GM12878 (cell line): ENCODE measurements around the gene PRRT1B. TPM values are rescaled to one million over a fixed set of nuclear protein-coding genes. Genes with fewer than 3 reads are reported as not detected.

Experiments used
- ATAC-seq: fragments of 200-7000 bp; cut with Tn5 transposase; 3 replicates; pipeline ENCODE4 v1.9.1; 2020; ENCODE audit warnings: mild to moderate bottlenecking, moderate library complexity
- BruUV-seq: library from RNA; stranded (reverse); fragments of 400-500 nt; replicated peaks from 2 replicates; lab custom pipeline; 2021; lab: Mats Ljungman, UMichigan
- CTCF ChIA-PET: fragments of 300-600 bp; sonication (Branson Sonifier 250); formaldehyde crosslinking; extraction: SDS; loops from one replicate; lab custom pipeline; 2021; ENCODE audit warnings: inconsistent platforms; lab: Yijun Ruan, JAX
- POLR2A ChIA-PET: fragments of 350-600 bp; formaldehyde crosslinking; extraction: SDS; loops from one replicate; lab custom pipeline; 2021; ENCODE audit warnings: inconsistent platforms; lab: Charles Lee
- RAD21 ChIA-PET: fragments of 300-600 bp; sonication (Branson Sonifier 250); formaldehyde crosslinking; loops from one replicate; lab custom pipeline; 2023; ENCODE audit warnings: antibody characterized with exemption; ENCODE audit not compliant: unreplicated experiment; lab: Charles Lee
- SMC1A ChIA-PET: fragments of 300-600 bp; sonication (Branson Sonifier 250); formaldehyde crosslinking; loops from one replicate; lab custom pipeline; 2023; ENCODE audit not compliant: unreplicated experiment, uncharacterized antibody; lab: Charles Lee
- DNase-seq: peaks from one replicate; pipeline ENCODE4 v3.0.0-alpha.2; 2011; ENCODE audit warnings: low read depth, low spot score
- FAIRE-seq: peaks from 3 replicates; lab custom pipeline; 2011; peaks lifted over from hg19 to GRCh38; lab: Jason Lieb, UNC
- H2AFZ ChIP-seq: 2 replicates; pipeline ENCODE4 v1.6.0; 2011; ENCODE audit warnings: low read depth, low read length, control low read depth; ENCODE audit not compliant: control insufficient read depth
- H3K27ac ChIP-seq: 2 replicates; pipeline ENCODE4 v1.5.1; 2011; ENCODE audit warnings: control low read depth; ENCODE audit not compliant: control insufficient read depth, insufficient read depth
- H3K27me3 ChIP-seq, 2 experiments: replicated peaks in 1 of 2; 2 replicates each; pipeline versions ENCODE4 v1.6.0 to v1.6.1; 2011; ENCODE audit warnings: low read length in 1 of 2; ENCODE audit not compliant: control insufficient read depth in 2 of 2, insufficient read depth in 2 of 2
- H3K36me3 ChIP-seq, 2 experiments: 2 replicates each; pipeline ENCODE4 v1.5.1; 2011; ENCODE audit warnings: low read length in 1 of 2; ENCODE audit not compliant: control insufficient read depth in 2 of 2, insufficient read depth in 2 of 2
- H3K4me1 ChIP-seq: 2 replicates; pipeline ENCODE4 v1.6.1; 2011; ENCODE audit warnings: mild to moderate bottlenecking, low read length, moderate library complexity, mixed read lengths; ENCODE audit not compliant: control insufficient read depth, insufficient read depth
- H3K4me2 ChIP-seq: 2 replicates; pipeline ENCODE4 v1.6.0; 2011; ENCODE audit warnings: control low read depth; ENCODE audit not compliant: control insufficient read depth, insufficient read depth
- H3K4me3 ChIP-seq: fragments of 200-600 bp; sonication (generic); 2 replicates; pipeline ENCODE4 v1.5.1; 2016
- H3K79me2 ChIP-seq: 2 replicates; pipeline ENCODE4 v1.6.0; 2011; ENCODE audit warnings: low read length; ENCODE audit not compliant: control insufficient read depth, insufficient read depth
- H3K9ac ChIP-seq: 2 replicates; pipeline ENCODE4 v1.8.0; 2011; ENCODE audit warnings: low read length, control low read depth, mixed read lengths; ENCODE audit not compliant: control insufficient read depth, insufficient read depth
- H3K9me3 ChIP-seq: replicated peaks from 3 replicates; pipeline ENCODE4 v1.5.1; 2011; ENCODE audit warnings: mild to moderate bottlenecking, low read length; ENCODE audit not compliant: control insufficient read depth, insufficient read depth
- H4K20me1 ChIP-seq: 2 replicates; pipeline ENCODE4 v1.6.0; 2011; ENCODE audit not compliant: control insufficient read depth, insufficient read depth
- CHD1 ChIP-seq: IDR thresholded peaks from 2 replicates; pipeline ENCODE4 v1.6.1; 2012; ENCODE audit warnings: low read depth, low read length, improper control_type of control experiment
- HCFC1 ChIP-seq: fragments of 150-350 bp; IDR thresholded peaks from 2 replicates; pipeline ENCODE4 v1.6.1; 2014; ENCODE audit warnings: low read length
- MLLT1 ChIP-seq: fragments of 450-650 bp; IDR thresholded peaks from 2 replicates; pipeline ENCODE4 v1.6.1; 2016; ENCODE audit warnings: mild to moderate bottlenecking
- NBN ChIP-seq: fragments of 450-650 bp; IDR thresholded peaks from 2 replicates; pipeline ENCODE4 v1.6.1; 2016
- PKNOX1 ChIP-seq: fragments of 450-650 bp; IDR thresholded peaks from 2 replicates; pipeline ENCODE4 v1.6.1; 2016; ENCODE audit warnings: mild to moderate bottlenecking
- RUNX3 ChIP-seq: IDR thresholded peaks from 2 replicates; pipeline ENCODE4 v1.6.1; 2012; ENCODE audit warnings: low read length, inconsistent platforms
- SMAD1 ChIP-seq: fragments of 450-650 bp; IDR thresholded peaks from 2 replicates; pipeline ENCODE4 v1.6.1; 2018; ENCODE audit warnings: mild to moderate bottlenecking, low read depth; ENCODE audit not compliant: partially characterized antibody
- TCF12 ChIP-seq: IDR thresholded peaks from 2 replicates; pipeline ENCODE4 v1.6.1; 2011; ENCODE audit warnings: low read depth, mild to moderate bottlenecking, low read length
- ZBTB33 ChIP-seq: fragments of 450-650 bp; IDR thresholded peaks from 2 replicates; pipeline ENCODE4 v1.6.1; 2017; ENCODE audit warnings: mild to moderate bottlenecking
- WGBS: methylation state at CpG from one replicate; pipeline ENCODE4 v1.1.6; 2016; ENCODE audit warnings: low lambda C conversion rate; ENCODE audit not compliant: insufficient replicate concordance, insufficient coverage; ENCODE audit errors: missing lambda C conversion rate; 5-methylcytosine and 5-hydroxymethylcytosine counted together
- in situ Hi-C: fragments of 300-500 bp; cut with MboI; formaldehyde crosslinking; loops from 9 replicates; pipeline ENCODE4 v1.14.3; 2018; ENCODE audit warnings: mixed read lengths
- intact Hi-C: fragments of 100-400 bp; cut with micrococcal nuclease; formaldehyde crosslinking; loops from one replicate; pipeline ENCODE4 v1.14.2; 2022; ENCODE audit not compliant: unreplicated experiment
- polyA plus RNA-seq, 11 experiments: library from polyadenylated mRNA; depleted of rRNA in 4 of 11; unstranded in 6 of 11; stranded (reverse) in 5 of 11; fragments of >200 nt; fragmentation: Nextera tagmentation in 4 of 11; fragmentation: Illumina TruSeq in 1 of 11; extraction: Ambion mirVana in 4 of 11; extraction: Trizol in 1 of 11; gene quantifications; 1 replicate in 1 of 11; 2 replicates in 10 of 11; pipeline versions ENCODE4 v1.2.1 to v1.2.3, GENCODE V29; 2011 to 2016; ENCODE audit warnings: inconsistent platforms in 2 of 11, missing spikeins in 2 of 11, low read depth in 1 of 11
- total RNA-seq, 4 experiments: library from RNA; depleted of rRNA in 3 of 4; stranded (reverse); fragments of >200 nt in 3 of 4; fragmentation: Illumina TruSeq in 1 of 4; extraction: Trizol in 1 of 4; gene quantifications; 2 replicates each; pipeline versions ENCODE4 v1.2.1 to v1.2.3, GENCODE V29; 2013 to 2021

The PRRT1B gene
- total and polyA plus RNA-seq, 10 of the 15 experiments (the other 5 are each of a cell fraction or from before 2014, with no cell fraction given): not detected

- ChIA-PET POLR2A (no interaction called here), SMC1A (interaction anchor here (1.4 to 3.0 kb wide), 4 partner anchors 29 to 152 kb away, joined by 3 to 22 read pairs (median 4); no protein-coding TSS in a partner anchor), RAD21 (interaction anchor here (1.3 kb wide), 1 partner anchor 153 kb away, joined by 4 read pairs; no protein-coding TSS in a partner anchor), CTCF (interaction anchor here (0.6 to 4.1 kb wide), 3 partner anchors 52 to 196 kb away, joined by 3 to 55 read pairs (median 6); partner anchors contain the start of gene RAPGEF1)
- H3K4me2 ChIP-seq: no peak overlapping the region
- BruUV-seq: no TSS peak
- H3K79me2 ChIP-seq: no peaks in the 10 kb centered on the region
- 0 out of 2 replicates have a peak, but pooled peaks cover 3% of the 10 kb centered on the region for H3K4me1 ChIP-seq
- intact Hi-C loops: loop anchor here (2.0 to 5.0 kb wide), 2 partner anchors 42 to 148 kb away; no protein-coding TSS in a partner anchor
- H3K27me3 ChIP-seq: no peaks in the 10 kb centered on the region
- H3K4me3 ChIP-seq: no peak overlapping the region
- in situ Hi-C loops: loop anchor here (5.0 to 25.0 kb wide), 2 partner anchors 152 to 647 kb away; partner anchors contain the start of gene RAPGEF1
- H3K36me3 ChIP-seq: peaks cover 25 to 45% of the 10 kb centered on the region in 2 experiments; a peak in 3 of 4 replicates
- DNase-seq (no peak), ATAC-seq (no peak), FAIRE-seq (no peak)
- H3K9ac ChIP-seq: no peak overlapping the region
- no peaks in the 10 kb centered on the region for H3K9me3 ChIP-seq
- no peaks in the 10 kb centered on the region for H4K20me1 ChIP-seq
- WGBS: 77% methylated on average over 13 of the region's 13 CpGs
- no peak overlapping the region for H2AFZ ChIP-seq
- no peak overlapping the region for H3K27ac ChIP-seq
- no peak for TF ChIP-seq SMAD1
- TF ChIP-seq RUNX3: 0 out of 2 replicates have a peak, but pooled peaks have one; percentile 11
Measured at GRCh38 chr9:131590449-131590848, 45.1 kb downstream of the PRRT1B start.

GRCh38 chr9:131590907-131591844, 45.9 kb downstream of the PRRT1B start:
- CTCF ChIA-PET: interaction anchor here (0.6 to 4.1 kb wide), 24 partner anchors 9 to 196 kb away, joined by 3 to 55 read pairs (median 4); partner anchors contain the start of gene RAPGEF1
- TF ChIP-seq NBN (0 out of 2 replicates have a peak, but pooled peaks have one; percentile 41), PKNOX1 (peak; percentile 68), HCFC1 (no peak), MLLT1 (no peak), CHD1 (0 out of 2 replicates have a peak, but pooled peaks have one; percentile 45), TCF12 (0 out of 2 replicates have a peak, but pooled peaks have one; percentile 60), ZBTB33 (0 out of 2 replicates have a peak, but pooled peaks have one; percentile 29)

More at GRCh38 chr9:131590907-131591844, 45.9 kb downstream of the PRRT1B start:
- no peaks in the 10 kb centered on the region for H4K20me1 ChIP-seq
- intact Hi-C loops: loop anchor here (2.0 to 5.0 kb wide), 2 partner anchors 41 to 148 kb away; no protein-coding TSS in a partner anchor
- H3K79me2 ChIP-seq: no peaks in the 10 kb centered on the region
- ChIA-PET SMC1A (interaction anchor here (0.6 to 3.0 kb wide), 18 partner anchors 11 to 157 kb away, joined by 3 to 22 read pairs (median 4); no protein-coding TSS in a partner anchor), POLR2A (no interaction called here), RAD21 (interaction anchor here (0.6 to 1.7 kb wide), 13 partner anchors 30 to 241 kb away, joined by 3 to 13 read pairs (median 4); no protein-coding TSS in a partner anchor)
- ATAC-seq (peak; percentile 98), FAIRE-seq (peak; percentile 77), DNase-seq (peak; percentile 21)
- no peak overlapping the region for H3K4me3 ChIP-seq
- H3K4me2 ChIP-seq: no peak overlapping the region
- no peaks in the 10 kb centered on the region for H3K27me3 ChIP-seq
- no peak overlapping the region for H3K27ac ChIP-seq
- no peaks in the 10 kb centered on the region for H3K4me1 ChIP-seq
- no peak overlapping the region for H3K9ac ChIP-seq
- in situ Hi-C loops: loop anchor here (5.0 to 25.0 kb wide), 2 partner anchors 151 to 646 kb away; partner anchors contain the start of gene RAPGEF1
- no peak overlapping the region for H2AFZ ChIP-seq
- no peaks in the 10 kb centered on the region for H3K9me3 ChIP-seq
- no TSS peak for BruUV-seq
- 63% methylated on average over 21 of the region's 21 CpGs for WGBS
- peaks cover 30 to 52% of the 10 kb centered on the region in 2 experiments; a peak in 3 of 4 replicates for H3K36me3 ChIP-seq
